Calu3 (cell line): Measurements from ENCODE around the gene SART3. TPM values are rescaled to one million over a fixed set of nuclear protein-coding genes. Genes with fewer than 3 reads are reported as not detected.
"Not testable (repeated sequence)": the region's sequence is repeated elsewhere in the genome, so short reads cannot be mapped to it uniquely, and the experiment has no call there.

Source experiments
- BruUV-seq: library from RNA; stranded (reverse); fragments of 400-500 nt; replicated peaks from 2 replicates; lab custom pipeline; 2021; lab: Mats Ljungman, UMichigan
- CTCF ChIA-PET: fragments of 300-600 bp; sonication (Branson Sonifier 250); formaldehyde crosslinking; loops from one replicate; lab custom pipeline; 2022; ENCODE audit warnings: antibody characterized with exemption; lab: Charles Lee
- DNase-seq: peaks from one replicate; pipeline ENCODE4 v3.0.0; 2022
- H3K27ac Mint-ChIP-seq: one replicate; pipeline ENCODE4 v1.8.0; 2022; ENCODE audit warnings: mixed read lengths; ENCODE audit not compliant: unreplicated experiment
- H3K27me3 Mint-ChIP-seq: one replicate; pipeline ENCODE4 v1.8.0; 2022; ENCODE audit warnings: mixed read lengths; ENCODE audit not compliant: unreplicated experiment
- H3K36me3 Mint-ChIP-seq: one replicate; pipeline ENCODE4 v1.8.0; 2022; ENCODE audit warnings: mild to moderate bottlenecking, moderate library complexity, mixed read lengths; ENCODE audit not compliant: insufficient read depth, unreplicated experiment
- H3K4me1 Mint-ChIP-seq: one replicate; pipeline ENCODE4 v1.8.0; 2022; ENCODE audit warnings: mild to moderate bottlenecking, low read depth, mixed read lengths; ENCODE audit not compliant: unreplicated experiment
- H3K4me3 Mint-ChIP-seq: one replicate; pipeline ENCODE4 v1.8.0; 2022; ENCODE audit warnings: mild to moderate bottlenecking, low read depth, moderate library complexity, mixed read lengths; ENCODE audit not compliant: unreplicated experiment
- H3K9me3 Mint-ChIP-seq: one replicate; pipeline ENCODE4 v1.8.0; 2022; ENCODE audit warnings: low read depth, mixed read lengths; ENCODE audit not compliant: unreplicated experiment
- intact Hi-C: fragments of 100-400 bp; cut with micrococcal nuclease; formaldehyde crosslinking; loops from one replicate; pipeline ENCODE4 v1.10.0; 2022; ENCODE audit not compliant: unreplicated experiment
- total RNA-seq: library from RNA; stranded (reverse); gene quantifications from 2 replicates; pipeline ENCODE4 v1.2.3, GENCODE V29; 2022
- TF ChIP-seq, protein P1 (sequence below): fragments of 200-600 bp; IDR thresholded peaks from one replicate; pipeline ENCODE4 v1.8.0; 2022; ENCODE audit warnings: antibody characterized with exemption; ENCODE audit not compliant: unreplicated experiment

The SART3 gene
- total RNA-seq, 1 experiment from 2014 or later, result 91.7 TPM

DNA sequence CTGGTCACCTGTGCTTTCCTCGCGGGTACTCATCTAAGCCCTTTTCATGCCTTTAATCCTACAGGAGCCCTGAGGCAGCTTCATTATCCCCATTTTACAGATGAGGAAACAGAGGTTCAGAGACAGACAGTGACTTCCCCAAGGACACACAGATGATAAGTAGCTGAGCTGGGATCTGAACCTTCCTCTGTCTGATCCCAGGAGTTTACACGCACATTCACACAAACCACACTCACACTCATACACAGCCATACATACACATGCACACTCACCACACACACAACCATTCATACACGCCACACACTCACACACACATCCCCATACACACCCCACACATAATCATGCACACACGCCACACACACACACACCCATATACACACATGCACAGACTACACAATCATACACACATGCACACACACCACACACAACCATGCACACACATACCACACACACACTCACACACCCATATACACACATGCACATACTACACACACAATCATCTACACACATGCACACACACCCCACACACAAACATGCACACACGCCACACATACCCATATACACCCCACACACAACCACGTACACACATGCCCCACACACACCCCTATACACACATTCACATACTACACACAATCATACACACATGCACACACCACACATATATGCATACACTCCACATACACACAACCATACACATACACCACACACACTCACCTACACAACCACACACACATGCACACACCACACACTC lies 34.2 kb upstream of the SART3 start:
- Mint-ChIP-seq H3K9me3 (no peaks in the 10 kb centered on the region), H3K4me1 (no peaks in the 10 kb centered on the region), H3K4me3 (no peak overlapping the region), H3K27me3 (peaks cover 48% of the 10 kb centered on the region), H3K36me3 (no peaks in the 10 kb centered on the region), H3K27ac (no peak overlapping the region)
- TF ChIP-seq, protein P1, sequence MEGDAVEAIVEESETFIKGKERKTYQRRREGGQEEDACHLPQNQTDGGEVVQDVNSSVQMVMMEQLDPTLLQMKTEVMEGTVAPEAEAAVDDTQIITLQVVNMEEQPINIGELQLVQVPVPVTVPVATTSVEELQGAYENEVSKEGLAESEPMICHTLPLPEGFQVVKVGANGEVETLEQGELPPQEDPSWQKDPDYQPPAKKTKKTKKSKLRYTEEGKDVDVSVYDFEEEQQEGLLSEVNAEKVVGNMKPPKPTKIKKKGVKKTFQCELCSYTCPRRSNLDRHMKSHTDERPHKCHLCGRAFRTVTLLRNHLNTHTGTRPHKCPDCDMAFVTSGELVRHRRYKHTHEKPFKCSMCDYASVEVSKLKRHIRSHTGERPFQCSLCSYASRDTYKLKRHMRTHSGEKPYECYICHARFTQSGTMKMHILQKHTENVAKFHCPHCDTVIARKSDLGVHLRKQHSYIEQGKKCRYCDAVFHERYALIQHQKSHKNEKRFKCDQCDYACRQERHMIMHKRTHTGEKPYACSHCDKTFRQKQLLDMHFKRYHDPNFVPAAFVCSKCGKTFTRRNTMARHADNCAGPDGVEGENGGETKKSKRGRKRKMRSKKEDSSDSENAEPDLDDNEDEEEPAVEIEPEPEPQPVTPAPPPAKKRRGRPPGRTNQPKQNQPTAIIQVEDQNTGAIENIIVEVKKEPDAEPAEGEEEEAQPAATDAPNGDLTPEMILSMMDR, result no peak
- CTCF ChIA-PET, result no interaction called here
- no peak for DNase-seq
- intact Hi-C loops, result no loop called here
- no TSS peak for BruUV-seq

DNA sequence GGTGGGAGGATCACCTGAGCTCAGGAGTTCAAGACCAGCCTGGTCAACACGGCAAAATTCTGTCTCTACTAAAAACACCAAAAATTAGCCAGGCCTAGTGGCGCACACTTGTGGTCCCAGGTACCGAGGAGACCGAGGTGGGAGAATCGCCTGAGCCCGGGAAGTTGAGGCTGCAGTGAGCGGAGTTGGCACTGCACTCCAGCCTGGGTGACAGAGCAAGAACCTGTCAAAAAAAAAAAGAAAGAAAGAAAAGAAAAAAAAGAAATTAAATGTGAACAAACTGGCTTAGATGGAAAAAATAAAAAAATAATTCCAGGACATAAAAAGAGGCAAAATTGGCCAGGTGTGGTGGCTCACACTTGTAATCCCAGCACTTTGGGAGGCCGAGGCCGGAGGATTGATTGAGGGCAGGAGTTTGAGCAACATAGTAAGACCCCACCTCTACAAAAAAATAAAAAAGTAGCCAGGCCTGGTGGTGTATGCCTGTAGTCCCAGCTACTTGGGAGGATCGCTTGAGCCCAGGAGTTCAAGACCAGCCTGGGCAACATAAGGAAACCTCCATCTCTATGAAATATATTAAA lies 33.4 kb upstream of the SART3 start:
- H3K27me3 Mint-ChIP-seq, result peaks cover 48% of the 10 kb centered on the region
- no peaks in the 10 kb centered on the region for H3K36me3 Mint-ChIP-seq
- H3K4me3 Mint-ChIP-seq, result no peak overlapping the region
- TF ChIP-seq, protein P1, result no peak
- no peak overlapping the region for H3K27ac Mint-ChIP-seq
- no peaks in the 10 kb centered on the region for H3K9me3 Mint-ChIP-seq
- H3K4me1 Mint-ChIP-seq, result no peaks in the 10 kb centered on the region
- DNase-seq, result no peak
- no TSS peak for BruUV-seq
- intact Hi-C loops, result no loop called here
- CTCF ChIA-PET, result no interaction called here

DNA sequence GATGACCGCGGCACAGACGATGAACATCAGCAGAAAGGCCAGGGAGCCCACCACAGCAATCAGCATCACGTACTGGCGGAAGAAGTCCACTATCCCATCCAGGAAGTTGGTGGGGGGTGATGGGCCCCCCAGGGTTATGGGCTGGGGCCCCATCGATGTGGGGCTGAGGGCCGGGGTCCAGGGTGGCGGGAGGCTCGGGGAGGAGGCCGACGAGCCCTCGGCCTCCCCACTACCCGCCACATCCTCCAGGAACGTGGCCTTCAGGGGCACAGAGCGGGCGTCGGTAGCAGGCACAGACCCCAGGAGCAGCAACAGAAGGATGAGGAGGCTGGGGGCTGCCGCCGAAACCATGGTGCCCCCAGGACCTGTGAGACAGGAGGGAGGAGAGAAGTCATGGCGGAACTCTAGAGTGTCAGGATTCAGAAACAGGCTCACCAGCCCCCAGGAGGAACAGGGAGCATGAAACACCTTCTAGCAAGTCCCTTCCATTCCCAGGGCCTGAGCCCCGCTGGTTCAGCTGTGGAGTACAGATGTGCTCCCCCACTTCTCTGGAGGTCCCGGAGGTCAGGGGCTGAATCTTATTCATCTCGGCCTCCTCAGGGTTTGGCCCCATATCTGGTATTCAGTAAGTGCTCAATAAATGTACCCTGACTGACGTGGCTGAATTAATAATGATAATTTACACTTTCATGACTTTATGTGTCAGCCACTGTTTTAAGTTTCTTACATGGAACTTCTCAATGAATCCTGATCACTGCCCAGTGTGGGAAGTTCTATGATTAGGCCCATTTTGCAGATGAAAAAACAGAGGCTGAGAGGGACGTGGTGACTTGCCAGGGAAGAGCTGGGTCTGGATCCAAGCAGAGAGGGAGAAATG lies 31.3 kb upstream of the SART3 start:
- Mint-ChIP-seq H3K4me1 (no peaks in the 10 kb centered on the region), H3K27ac (no peak overlapping the region), H3K9me3 (no peaks in the 10 kb centered on the region), H3K27me3 (peaks cover 47% of the 10 kb centered on the region), H3K36me3 (no peaks in the 10 kb centered on the region), H3K4me3 (no peak overlapping the region)
- BruUV-seq, result no TSS peak
- TF ChIP-seq, protein P1, result no peak
- CTCF ChIA-PET, result no interaction called here
- DNase-seq, result no peak
- intact Hi-C loops, result no loop called here

DNA sequence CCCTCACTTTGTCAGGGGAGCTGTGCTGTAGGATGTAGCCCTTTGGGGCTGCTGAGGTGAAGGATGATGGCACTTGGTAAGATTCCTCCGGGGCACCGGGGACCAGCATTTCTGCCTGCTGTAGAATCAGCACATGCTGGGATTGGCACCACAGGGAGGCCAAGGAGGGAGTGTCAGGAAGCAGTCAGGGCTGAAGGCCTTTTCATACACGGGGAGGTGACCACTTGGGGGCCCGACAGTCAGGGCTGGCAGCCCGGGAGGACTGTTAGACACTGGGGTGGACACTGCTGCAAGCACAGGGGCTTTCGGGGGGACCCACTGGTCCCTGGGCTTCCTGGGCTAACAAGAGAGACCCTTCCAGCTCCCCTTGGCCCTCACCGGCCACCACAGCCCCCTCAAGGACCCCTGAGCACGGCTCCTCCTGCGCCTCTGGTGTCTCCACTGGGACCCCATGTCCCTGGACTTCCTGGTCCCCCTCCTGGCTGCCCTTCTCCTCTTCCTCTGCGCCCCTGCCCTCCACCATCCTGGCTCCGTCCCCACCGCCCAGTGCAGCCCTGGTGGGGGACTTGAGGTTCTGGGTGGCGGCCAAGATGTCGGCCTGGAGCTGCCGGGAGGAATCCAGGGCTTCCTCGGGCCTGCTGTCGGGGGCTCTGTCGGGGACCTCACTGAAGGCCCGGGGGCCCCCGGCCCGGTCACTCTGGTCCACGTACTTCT lies 30.5 kb upstream of the SART3 start:
- BruUV-seq, result no TSS peak
- TF ChIP-seq, protein P1, result no peak
- Mint-ChIP-seq H3K27ac (no peak overlapping the region), H3K4me3 (no peak overlapping the region), H3K9me3 (no peaks in the 10 kb centered on the region), H3K36me3 (no peaks in the 10 kb centered on the region), H3K27me3 (peaks cover 46% of the 10 kb centered on the region), H3K4me1 (no peaks in the 10 kb centered on the region)
- CTCF ChIA-PET, result no interaction called here
- intact Hi-C loops, result no loop called here
- DNase-seq, result no peak

DNA sequence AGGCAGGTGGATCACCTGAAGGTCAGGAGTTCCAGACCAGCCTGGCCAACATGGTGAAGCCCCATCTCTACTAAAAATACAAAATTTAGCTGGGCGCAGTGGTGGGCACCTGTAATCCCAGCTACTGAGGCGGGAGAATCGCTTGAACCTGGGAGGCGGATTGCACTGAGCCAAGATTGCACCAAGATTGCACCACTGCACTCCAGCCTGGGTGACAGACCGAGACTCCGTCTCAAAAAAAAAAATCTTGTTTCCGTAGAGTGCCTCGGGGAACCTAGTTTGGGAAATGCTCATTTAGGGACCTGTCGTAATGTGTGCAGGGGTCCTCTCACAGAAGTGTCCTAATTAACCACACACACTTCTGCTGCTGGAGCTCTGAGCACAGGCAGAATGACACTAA lies 29.5 kb upstream of the SART3 start:
- BruUV-seq, H3K36me3 Mint-ChIP-seq: not testable (repeated sequence)
- H3K27me3 Mint-ChIP-seq, result peaks cover 55% of the 10 kb centered on the region

More for the DNA sequence above, 29.5 kb upstream of the SART3 start:
- DNase-seq, H3K4me3 Mint-ChIP-seq, H3K9me3 Mint-ChIP-seq, H3K27ac Mint-ChIP-seq, H3K4me1 Mint-ChIP-seq, intact Hi-C loops: not testable (repeated sequence)
- CTCF ChIA-PET, result interaction anchor here (0.6 kb wide), 1 partner anchor 846 kb away, joined by 3 read pairs; no protein-coding TSS in a partner anchor
